ENCODE measurements around the gene GRIK2. TPM values are rescaled to one million over a fixed set of nuclear protein-coding genes. Genes with fewer than 3 reads are reported as not detected.

The GRIK2 gene
- total RNA-seq, 1 donor from 2014 or later = 2.8 TPM

GRCh38 chr6:101777646-101778045 is 384.1 kb downstream of the GRIK2 start:
- Mint-ChIP-seq H3K4me1 (ENCODE audit: unreplicated experiment) (no peaks in the 10 kb centered on the region), H3K4me3 (ENCODE audit: unreplicated experiment) (no peak overlapping the region), H3K27me3 (ENCODE audit: unreplicated experiment) (no peaks in the 10 kb centered on the region), H3K27ac (ENCODE audit: unreplicated experiment) (no peak overlapping the region), H3K9me3 (ENCODE audit: unreplicated experiment) (no peaks in the 10 kb centered on the region), H3K36me3 (ENCODE audit: low read depth, unreplicated experiment) (no peaks in the 10 kb centered on the region)
- TF ChIP-seq CTCF (IDR thresholded peaks at IDR 0.05; ENCODE audit: unreplicated experiment) = no peak
- no peak for DNase-seq (ENCODE audit: low spot score)

- Mint-ChIP-seq H3K27me3 (ENCODE audit: unreplicated experiment) (no peaks in the 10 kb centered on the region), H3K4me3 (ENCODE audit: unreplicated experiment) (no peak overlapping the region), H3K27ac (ENCODE audit: unreplicated experiment) (no peak overlapping the region), H3K36me3 (ENCODE audit: low read depth, unreplicated experiment) (no peaks in the 10 kb centered on the region), H3K4me1 (ENCODE audit: unreplicated experiment) (no peaks in the 10 kb centered on the region), H3K9me3 (ENCODE audit: unreplicated experiment) (no peaks in the 10 kb centered on the region)
- DNase-seq (ENCODE audit: low spot score) = no peak
- no peak for TF ChIP-seq CTCF (IDR thresholded peaks at IDR 0.05; ENCODE audit: unreplicated experiment)
Observed at GRCh38 chr6:101779051-101779844, 385.7 kb downstream of the GRIK2 start.

GRCh38 chr6:101783287-101783686 is 389.8 kb downstream of the GRIK2 start:
- Mint-ChIP-seq H3K27me3 (ENCODE audit: unreplicated experiment) (no peaks in the 10 kb centered on the region), H3K9me3 (ENCODE audit: unreplicated experiment) (no peaks in the 10 kb centered on the region), H3K27ac (ENCODE audit: unreplicated experiment) (no peak overlapping the region), H3K4me3 (ENCODE audit: unreplicated experiment) (no peak overlapping the region), H3K4me1 (ENCODE audit: unreplicated experiment) (no peaks in the 10 kb centered on the region), H3K36me3 (ENCODE audit: low read depth, unreplicated experiment) (no peaks in the 10 kb centered on the region)
- TF ChIP-seq CTCF (IDR thresholded peaks at IDR 0.05; ENCODE audit: unreplicated experiment) = no peak
- DNase-seq (ENCODE audit: low spot score) = no peak

- Mint-ChIP-seq H3K27ac (ENCODE audit: unreplicated experiment) (no peak overlapping the region), H3K27me3 (ENCODE audit: unreplicated experiment) (no peaks in the 10 kb centered on the region), H3K36me3 (ENCODE audit: low read depth, unreplicated experiment) (no peaks in the 10 kb centered on the region), H3K4me3 (ENCODE audit: unreplicated experiment) (no peak overlapping the region), H3K9me3 (ENCODE audit: unreplicated experiment) (no peaks in the 10 kb centered on the region), H3K4me1 (ENCODE audit: unreplicated experiment) (no peaks in the 10 kb centered on the region)
- TF ChIP-seq CTCF (IDR thresholded peaks at IDR 0.05; ENCODE audit: unreplicated experiment) = no peak
- DNase-seq (ENCODE audit: low spot score) = no peak
Observed at GRCh38 chr6:101784094-101784493, 390.6 kb downstream of the GRIK2 start.

DNA sequence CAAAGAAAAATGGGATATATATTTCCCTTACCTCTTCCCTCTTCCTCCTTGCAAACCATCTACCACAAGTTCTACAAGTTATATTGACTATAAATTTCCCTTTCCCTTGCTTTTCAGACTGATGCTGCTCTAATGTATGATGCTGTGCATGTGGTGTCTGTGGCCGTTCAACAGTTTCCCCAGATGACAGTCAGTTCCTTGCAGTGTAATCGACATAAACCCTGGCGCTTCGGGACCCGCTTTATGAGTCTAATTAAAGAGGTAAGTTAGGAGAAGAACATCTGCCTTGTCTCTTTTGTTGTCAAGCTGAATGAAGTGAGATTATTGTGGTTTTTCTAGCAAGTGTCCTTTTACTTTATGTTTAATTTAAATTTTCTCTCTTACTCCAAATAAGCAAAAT is 406.0 kb downstream of the GRIK2 start:
- H3K4me1 Mint-ChIP-seq (ENCODE audit: unreplicated experiment) = no peaks in the 10 kb centered on the region
- H3K27ac Mint-ChIP-seq (ENCODE audit: unreplicated experiment) = no peak overlapping the region
- no peak overlapping the region for H3K4me3 Mint-ChIP-seq (ENCODE audit: unreplicated experiment)
- no peak for TF ChIP-seq CTCF (IDR thresholded peaks at IDR 0.05; ENCODE audit: unreplicated experiment)
- H3K27me3 Mint-ChIP-seq (ENCODE audit: unreplicated experiment) = no peaks in the 10 kb centered on the region
- peaks cover under 1% of the 10 kb centered on the region for H3K9me3 Mint-ChIP-seq (ENCODE audit: unreplicated experiment)
- peaks cover under 1% of the 10 kb centered on the region for H3K36me3 Mint-ChIP-seq (ENCODE audit: low read depth, unreplicated experiment)
- no peak for DNase-seq (ENCODE audit: low spot score)

All from endothelial cell (in vitro differentiated cells).